Left ventricle myocardium superior (tissue), 1 donor: ENCODE measurements around the gene VRK2. TPM values are rescaled to one million over a fixed set of nuclear protein-coding genes. Genes with fewer than 3 reads are reported as not detected.
"Not testable (repeated sequence)": the region's sequence is repeated elsewhere in the genome, so short reads cannot be mapped to it uniquely, and the experiment has no call there.

Experiments used
- ATAC-seq: fragments of 200-7000 bp; cut with Tn5 transposase; one replicate; pipeline ENCODE4 v1.9.1; 2020; ENCODE audit warnings: mild to moderate bottlenecking, moderate library complexity
- DNase-seq: peaks from one replicate; pipeline ENCODE4 v3.0.0-alpha.2; 2020
- intact Hi-C: fragments of 100-400 bp; cut with micrococcal nuclease; formaldehyde crosslinking; loops from one replicate; pipeline ENCODE4 v1.11.0; 2022
- total RNA-seq: library from RNA; stranded (reverse); fragmentation: NEBNext Ultra II Directional; extraction: Animal tissue kit (Norgen Biotek cat#: 25700); gene quantifications from one replicate; pipeline ENCODE4 v1.2.1, GENCODE V29; 2021
- donor health status: DM: no; HTN: yes; CAD: no; lungs with severe emphysema.

The VRK2 gene
- total RNA-seq, 1 donor from 2014 or later = 33.1 TPM

DNA sequence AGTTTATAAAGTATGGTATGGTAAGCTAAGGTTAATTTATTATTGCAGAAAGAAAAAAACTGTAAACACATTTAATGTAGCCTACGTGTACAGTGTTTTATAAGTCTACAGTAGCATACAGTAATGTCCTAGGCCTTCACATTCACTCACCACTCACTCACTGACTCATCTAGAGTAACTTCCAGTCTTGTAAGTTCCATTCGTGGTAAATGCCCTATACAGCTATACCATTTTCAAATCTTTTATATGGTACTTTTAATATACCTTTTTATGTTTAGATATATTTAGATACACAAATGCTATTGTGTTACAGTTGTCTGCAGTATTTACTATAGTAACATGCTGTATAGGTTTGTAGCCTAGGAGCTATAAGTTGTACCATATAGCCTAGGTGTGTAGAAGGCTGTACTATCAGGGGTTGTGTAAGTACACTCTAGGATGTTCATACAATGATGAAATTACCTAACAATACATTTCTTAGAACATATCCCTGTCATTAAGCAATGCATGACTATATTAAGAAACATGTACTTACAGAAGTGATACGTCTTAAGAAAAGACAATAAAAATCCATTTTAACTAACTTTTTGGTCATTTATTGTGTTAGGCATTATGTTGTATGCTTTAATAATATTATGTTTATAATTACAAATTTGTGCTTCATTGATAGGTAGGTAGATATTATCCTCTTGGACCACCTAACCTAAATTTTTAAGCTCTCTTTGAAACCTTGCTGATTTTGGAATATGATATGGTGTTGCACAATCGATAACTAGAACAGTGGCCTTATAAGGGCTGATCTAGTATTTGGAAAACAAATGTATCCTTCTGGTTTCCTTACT lies 51.9 kb downstream of the VRK2 start:
- ATAC-seq (no peak), DNase-seq (no peak)
- intact Hi-C loops = no loop called here

DNA sequence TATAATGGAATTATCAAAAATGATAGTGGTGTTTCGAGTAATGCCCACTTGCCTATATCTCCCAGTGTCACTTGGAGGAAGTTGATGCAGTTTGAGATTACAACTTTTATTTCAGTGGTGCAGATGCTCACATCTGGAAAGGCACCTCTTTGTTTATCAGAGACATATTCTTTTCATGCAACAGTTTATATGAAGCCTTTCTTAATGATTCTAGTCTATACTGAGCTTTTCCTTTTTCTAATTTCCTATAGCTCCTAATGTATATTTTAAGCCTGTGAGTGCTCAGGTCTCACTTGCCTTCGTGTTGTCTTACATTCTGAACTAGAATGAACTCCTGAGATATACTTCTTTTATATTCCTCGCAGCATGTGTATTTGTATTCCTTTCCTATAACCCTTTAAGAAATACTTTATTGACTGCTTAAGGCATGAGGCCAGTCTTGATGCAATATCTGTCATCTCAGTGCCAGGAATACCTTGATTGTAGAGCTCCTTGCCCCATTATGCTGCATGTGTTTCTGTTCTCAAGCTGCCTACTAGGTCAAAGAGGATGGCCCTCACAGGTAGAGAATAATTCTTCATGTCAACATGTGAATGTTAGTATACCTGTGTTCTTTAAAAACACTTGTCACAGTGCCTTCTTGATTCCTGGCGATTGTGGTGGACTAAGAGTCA lies 52.6 kb downstream of the VRK2 start:
- DNase-seq (no peak), ATAC-seq (no peak)
- intact Hi-C loops = no loop called here

DNA sequence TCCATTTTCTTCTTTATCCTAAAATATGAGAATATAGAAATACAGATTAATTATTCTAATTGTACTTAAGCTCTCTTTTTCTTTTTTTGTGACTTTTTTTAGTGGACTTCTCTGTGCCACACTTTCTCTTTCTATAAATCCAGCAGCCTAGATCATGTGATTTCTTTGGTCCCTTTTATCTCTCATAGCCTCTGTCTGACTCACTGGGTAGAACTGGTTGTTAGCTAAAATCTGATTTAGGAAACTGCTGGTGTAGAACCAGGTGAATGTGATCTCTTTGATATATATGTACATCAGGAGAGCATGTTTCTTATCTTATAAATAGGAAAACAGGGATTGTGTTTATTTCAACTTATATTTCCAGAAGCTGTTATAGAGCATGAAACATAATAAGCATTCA lies 54.9 kb downstream of the VRK2 start:
- ATAC-seq = no peak
- no peak for DNase-seq
- intact Hi-C loops = no loop called here

DNA sequence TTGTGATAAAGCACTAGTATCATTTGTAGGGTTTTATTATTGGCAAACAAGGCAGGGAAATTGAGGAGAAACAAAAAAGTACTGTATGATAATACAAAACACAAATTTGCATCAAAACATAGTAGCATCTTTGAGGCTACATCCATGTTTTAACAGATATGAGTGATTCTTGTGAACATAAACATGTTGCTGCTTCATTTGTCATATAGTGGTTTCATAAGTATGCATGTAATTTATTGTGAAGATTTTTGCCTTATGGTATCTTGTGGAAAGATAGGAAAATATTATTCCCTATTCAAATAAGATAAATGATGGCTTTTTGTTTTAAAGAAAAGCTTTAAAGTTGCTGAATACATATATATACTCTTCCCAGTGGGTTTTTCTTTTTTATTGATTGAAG lies 60.3 kb downstream of the VRK2 start:
- no peak for ATAC-seq
- DNase-seq = no peak
- intact Hi-C loops = no loop called here

- ATAC-seq = no peak
- no peak for DNase-seq
- intact Hi-C loops = no loop called here
Observed at GRCh38 chr2:58107803-58108710, 61.5 kb downstream of the VRK2 start.

- intact Hi-C loops = no loop called here
- no peak for ATAC-seq
- DNase-seq = no peak
Observed at GRCh38 chr2:58109481-58109880, 62.9 kb downstream of the VRK2 start.

GRCh38 chr2:58110765-58111164 lies 64.2 kb downstream of the VRK2 start:
- no peak for ATAC-seq
- intact Hi-C loops = no loop called here
- no peak for DNase-seq

DNA sequence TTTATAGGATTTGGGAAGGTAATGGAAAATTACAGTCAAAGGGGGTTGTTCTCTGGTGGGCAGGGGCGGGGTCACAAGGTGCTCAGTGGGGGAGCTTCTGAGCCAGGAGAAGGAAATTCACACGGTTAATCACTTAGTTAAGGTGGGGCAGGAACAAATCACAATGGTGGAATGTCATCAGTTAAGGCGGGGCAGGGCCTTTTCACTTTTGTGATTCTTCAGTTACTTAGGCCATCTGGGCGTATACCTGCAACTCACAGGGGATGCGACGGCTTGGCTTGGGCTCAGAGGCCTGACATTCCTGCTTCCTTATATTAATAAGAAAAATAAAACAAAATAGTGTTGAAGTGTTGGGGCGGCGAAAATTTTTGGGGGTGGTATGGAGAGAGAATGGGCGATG lies 67.0 kb downstream of the VRK2 start:
- DNase-seq, intact Hi-C loops, ATAC-seq: not testable (repeated sequence)

- intact Hi-C loops = no loop called here
- no peak for ATAC-seq
Observed at GRCh38 chr2:58120626-58121229, 74.1 kb downstream of the VRK2 start.

GRCh38 chr2:58122040-58122439 lies 75.4 kb downstream of the VRK2 start:
- no peak for ATAC-seq
- intact Hi-C loops = no loop called here
- DNase-seq = no peak

More at GRCh38 chr2:58120626-58121229, 74.1 kb downstream of the VRK2 start:
- DNase-seq = no peak

DNA sequence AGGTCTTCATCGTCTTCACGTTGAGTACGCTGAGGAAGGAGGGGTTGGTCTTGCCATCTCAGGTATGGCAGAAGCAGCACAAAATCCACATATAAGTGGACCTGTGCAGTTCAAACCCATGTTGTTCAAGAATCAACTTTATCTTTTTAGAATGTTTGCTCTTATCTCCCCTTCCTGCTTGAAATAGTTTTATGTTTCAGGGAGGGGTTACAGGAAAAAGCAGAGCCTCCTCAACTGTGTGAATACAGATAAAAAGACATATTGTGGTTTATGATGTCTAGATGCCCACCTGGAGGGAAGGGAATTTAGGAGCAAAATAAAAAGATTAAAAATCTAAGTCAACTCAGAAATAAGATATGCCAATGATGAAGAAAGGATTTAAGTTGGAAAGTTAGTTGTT lies 75.9 kb downstream of the VRK2 start:
- intact Hi-C loops = no loop called here
- DNase-seq = no peak
- ATAC-seq = no peak

DNA sequence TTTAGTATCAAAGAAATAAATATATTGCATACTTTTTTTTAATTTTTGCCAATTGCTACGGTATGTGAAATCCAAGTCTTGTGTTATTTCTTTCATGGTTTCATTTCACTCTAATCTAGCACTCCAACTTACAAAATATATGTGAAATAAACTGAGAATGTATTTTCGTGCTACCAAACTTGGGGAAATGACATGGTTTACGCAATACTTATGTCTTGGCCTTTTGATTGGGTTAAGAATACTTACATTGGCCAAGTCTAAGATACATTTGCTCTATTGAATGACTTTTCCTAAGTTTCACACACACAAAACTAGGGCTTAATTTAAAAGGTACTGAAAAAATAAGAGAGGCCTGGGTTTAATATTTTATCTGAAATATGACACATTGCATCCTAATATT lies 80.5 kb downstream of the VRK2 start:
- intact Hi-C loops = no loop called here

GRCh38 chr2:58130238-58130637 lies 83.6 kb downstream of the VRK2 start:
- ATAC-seq (peak; percentile 54), DNase-seq (no peak)
- intact Hi-C loops = no loop called here

More for the DNA sequence above, 80.5 kb downstream of the VRK2 start:
- DNase-seq (no peak), ATAC-seq (no peak)

DNA sequence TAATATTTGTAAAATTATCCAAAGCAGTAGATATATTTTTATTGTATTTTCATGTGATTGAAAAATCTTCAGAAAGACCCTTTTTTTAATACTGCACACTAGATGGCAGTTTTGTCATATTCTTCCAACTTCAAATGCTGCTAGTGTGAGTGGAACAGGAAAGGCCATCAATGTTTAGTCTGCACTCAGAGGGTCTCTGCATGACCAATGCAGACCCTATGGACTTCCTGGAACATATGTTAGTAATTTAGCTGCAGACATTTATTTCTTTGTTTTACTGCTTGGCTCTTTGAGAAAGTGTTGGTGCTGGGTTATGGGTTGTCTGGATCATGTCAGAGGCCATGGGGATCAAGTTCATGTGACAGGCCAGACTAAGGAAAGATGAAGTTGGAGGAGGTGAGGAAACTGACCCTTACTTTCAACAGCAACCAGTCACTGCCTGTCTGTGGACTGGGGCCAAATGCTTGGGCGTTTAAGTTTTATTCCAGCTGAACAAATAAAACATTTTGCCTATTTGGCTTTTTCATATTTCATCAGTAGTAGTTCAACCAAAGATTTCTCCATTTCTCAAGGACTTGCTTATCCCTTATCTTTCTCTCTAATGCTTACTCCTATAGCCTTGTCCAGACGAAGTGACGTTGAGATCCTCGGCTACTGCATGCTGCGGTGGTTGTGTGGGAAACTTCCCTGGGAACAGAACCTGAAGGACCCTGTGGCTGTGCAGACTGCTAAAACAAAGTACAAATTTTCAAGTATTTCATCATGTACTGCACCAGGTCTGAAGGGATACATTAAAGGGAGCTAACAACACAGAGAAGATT lies 84.8 kb downstream of the VRK2 start:
- intact Hi-C loops = no loop called here
- ATAC-seq (peak; percentile 73), DNase-seq (peak; percentile 26)

DNA sequence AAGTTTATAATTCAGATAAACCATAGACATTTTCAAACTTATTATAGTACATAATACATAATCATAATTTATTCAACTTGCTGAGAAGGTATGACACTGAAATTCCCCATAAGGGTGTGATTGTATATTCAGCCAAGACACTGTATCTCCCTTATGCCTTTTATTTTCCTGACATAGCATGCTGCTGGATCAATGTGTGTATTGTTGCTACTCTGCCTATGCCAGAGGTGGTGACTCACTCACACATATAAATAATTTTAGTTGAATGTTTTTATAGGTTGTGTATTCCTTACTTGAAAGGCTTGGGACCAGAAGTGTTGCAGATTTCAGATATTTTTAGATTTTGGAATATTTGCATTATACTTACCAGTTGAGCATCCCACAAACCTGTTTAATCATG lies 86.8 kb downstream of the VRK2 start:
- ATAC-seq (no peak), DNase-seq (no peak)
- intact Hi-C loops = no loop called here

DNA sequence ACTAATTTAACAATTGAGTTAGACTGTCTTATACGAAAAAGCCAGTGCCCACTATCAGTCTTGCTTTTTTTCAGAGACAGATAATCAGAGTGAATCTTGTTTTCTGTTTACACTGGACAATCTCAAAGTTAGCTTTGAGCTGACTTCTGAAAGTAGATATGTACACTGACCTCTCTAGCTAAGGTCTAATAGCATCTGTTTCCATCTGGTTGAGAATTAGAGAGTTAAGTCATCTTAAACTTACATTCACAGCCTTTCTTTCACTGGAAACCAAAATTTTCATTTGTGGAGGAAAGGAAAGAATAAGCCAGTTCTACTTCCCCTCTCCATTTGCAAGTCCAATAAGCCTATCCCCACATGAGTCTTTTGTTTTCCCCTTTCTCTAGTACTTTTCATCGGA lies 89.3 kb downstream of the VRK2 start:
- intact Hi-C loops = no loop called here
- ATAC-seq = no peak
- no peak for DNase-seq

GRCh38 chr2:58137221-58137620 lies 90.6 kb downstream of the VRK2 start:
- intact Hi-C loops = no loop called here
- no peak for DNase-seq

DNA sequence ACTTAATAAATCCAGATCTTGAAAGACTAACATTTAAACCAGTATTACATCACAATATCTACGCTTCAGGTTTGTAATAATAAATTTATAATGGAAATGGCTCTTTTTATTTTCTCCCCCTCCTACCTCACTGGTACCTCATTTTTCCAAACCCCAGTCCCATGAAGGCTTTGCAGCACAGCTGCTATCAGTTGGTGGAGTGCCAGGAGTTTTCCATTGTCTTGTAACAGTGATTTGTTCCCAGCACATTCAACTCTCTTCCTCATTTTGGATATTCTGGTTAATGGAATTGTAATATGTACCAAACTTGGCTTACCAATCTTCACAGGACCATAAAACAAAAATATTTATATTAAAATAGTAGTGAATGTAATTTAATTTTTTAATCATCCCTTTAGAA lies 91.2 kb downstream of the VRK2 start:
- ATAC-seq (peak; percentile 64), DNase-seq (no peak)
- intact Hi-C loops = no loop called here

More at GRCh38 chr2:58137221-58137620, 90.6 kb downstream of the VRK2 start:
- ATAC-seq = no peak
